ENCODE measurements around the gene PTCD3. TPM values are rescaled to one million over a fixed set of nuclear protein-coding genes. Genes with fewer than 3 reads are reported as not detected.

Gene PTCD3
- total RNA-seq, 1 donor from 2014 or later: 47.8 TPM

GRCh38 chr2:86079981-86080911 lies 25.8 kb upstream of the PTCD3 start:
- DNase-seq (ENCODE audit: low read depth): no peak
- H3K4me3 ChIP-seq (ENCODE audit: low read depth, low read length): no peak overlapping the region
- peak; percentile 89 for TF ChIP-seq CTCF (conservative IDR thresholded peaks at IDR 0.05; ENCODE audit: low read depth, low read length)

- DNase-seq (ENCODE audit: low read depth): no peak
- TF ChIP-seq CTCF (conservative IDR thresholded peaks at IDR 0.05; ENCODE audit: low read depth, low read length): no peak
- no peak overlapping the region for H3K4me3 ChIP-seq (ENCODE audit: low read depth, low read length)
Measured at GRCh38 chr2:86081724-86082123, 24.3 kb upstream of the PTCD3 start.

- DNase-seq (ENCODE audit: low read depth): no peak
- TF ChIP-seq CTCF (conservative IDR thresholded peaks at IDR 0.05; ENCODE audit: low read depth, low read length): no peak
Measured at GRCh38 chr2:86082756-86083155, 23.3 kb upstream of the PTCD3 start.

GRCh38 chr2:86087936-86088850 lies 17.8 kb upstream of the PTCD3 start:
- no peak overlapping the region for H3K4me3 ChIP-seq (ENCODE audit: low read depth, low read length)
- peak; percentile 53 for TF ChIP-seq CTCF (conservative IDR thresholded peaks at IDR 0.05; ENCODE audit: low read depth, low read length)
- no peak for DNase-seq (ENCODE audit: low read depth)

More at GRCh38 chr2:86082756-86083155, 23.3 kb upstream of the PTCD3 start:
- no peak overlapping the region for H3K4me3 ChIP-seq (ENCODE audit: low read depth, low read length)

GRCh38 chr2:86094229-86094628 lies 11.8 kb upstream of the PTCD3 start:
- no peak for DNase-seq (ENCODE audit: low read depth)
- no peak overlapping the region for H3K4me3 ChIP-seq (ENCODE audit: low read depth, low read length)
- no peak for TF ChIP-seq CTCF (conservative IDR thresholded peaks at IDR 0.05; ENCODE audit: low read depth, low read length)

- TF ChIP-seq CTCF (conservative IDR thresholded peaks at IDR 0.05; ENCODE audit: low read depth, low read length): no peak
- no peak overlapping the region for H3K4me3 ChIP-seq (ENCODE audit: low read depth, low read length)
- DNase-seq (ENCODE audit: low read depth): no peak
Measured at GRCh38 chr2:86097114-86097896, 8.7 kb upstream of the PTCD3 start.

All from epithelial cell of proximal tubule (primary cell).